ENCODE results near the gene OR2AE1. TPM values are rescaled to one million over a fixed set of nuclear protein-coding genes. Genes with fewer than 3 reads are reported as not detected.

OR2AE1 gene
- total and polyA plus RNA-seq, 9 of the 15 experiments (the other 6 are each of a cell fraction or from before 2014, with no cell fraction given) = 0.27 TPM; not detected in 8

GRCh38 chr7:99833289-99833877 lies 43.5 kb downstream of the OR2AE1 start (continued):
- TF ChIP-seq ZBTB40 (IDR thresholded peaks at IDR 0.05) (no peak; the same call in 1 of the 2 replicates), ZBTB40 (CRISPR knock-in tag; IDR thresholded peaks at IDR 0.05) (no peak), CBX1 (IDR thresholded peaks at IDR 0.05; ENCODE audit: low read depth) (no peak), ZNF12 (CRISPR knock-in tag; IDR thresholded peaks at IDR 0.05) (no peak), USF1 (CRISPR knock-in tag; IDR thresholded peaks at IDR 0.05) (no peak), NFXL1 (CRISPR knock-in tag; IDR thresholded peaks at IDR 0.05) (no peak), CCAR2 (IDR thresholded peaks at IDR 0.05; ENCODE audit: low read depth, low read length) (no peak)
- TF ChIP-seq, protein P1, sequence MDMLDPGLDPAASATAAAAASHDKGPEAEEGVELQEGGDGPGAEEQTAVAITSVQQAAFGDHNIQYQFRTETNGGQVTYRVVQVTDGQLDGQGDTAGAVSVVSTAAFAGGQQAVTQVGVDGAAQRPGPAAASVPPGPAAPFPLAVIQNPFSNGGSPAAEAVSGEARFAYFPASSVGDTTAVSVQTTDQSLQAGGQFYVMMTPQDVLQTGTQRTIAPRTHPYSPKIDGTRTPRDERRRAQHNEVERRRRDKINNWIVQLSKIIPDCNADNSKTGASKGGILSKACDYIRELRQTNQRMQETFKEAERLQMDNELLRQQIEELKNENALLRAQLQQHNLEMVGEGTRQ (CRISPR knock-in tag; IDR thresholded peaks at IDR 0.05) = no peak
- TF ChIP-seq, protein P2, sequence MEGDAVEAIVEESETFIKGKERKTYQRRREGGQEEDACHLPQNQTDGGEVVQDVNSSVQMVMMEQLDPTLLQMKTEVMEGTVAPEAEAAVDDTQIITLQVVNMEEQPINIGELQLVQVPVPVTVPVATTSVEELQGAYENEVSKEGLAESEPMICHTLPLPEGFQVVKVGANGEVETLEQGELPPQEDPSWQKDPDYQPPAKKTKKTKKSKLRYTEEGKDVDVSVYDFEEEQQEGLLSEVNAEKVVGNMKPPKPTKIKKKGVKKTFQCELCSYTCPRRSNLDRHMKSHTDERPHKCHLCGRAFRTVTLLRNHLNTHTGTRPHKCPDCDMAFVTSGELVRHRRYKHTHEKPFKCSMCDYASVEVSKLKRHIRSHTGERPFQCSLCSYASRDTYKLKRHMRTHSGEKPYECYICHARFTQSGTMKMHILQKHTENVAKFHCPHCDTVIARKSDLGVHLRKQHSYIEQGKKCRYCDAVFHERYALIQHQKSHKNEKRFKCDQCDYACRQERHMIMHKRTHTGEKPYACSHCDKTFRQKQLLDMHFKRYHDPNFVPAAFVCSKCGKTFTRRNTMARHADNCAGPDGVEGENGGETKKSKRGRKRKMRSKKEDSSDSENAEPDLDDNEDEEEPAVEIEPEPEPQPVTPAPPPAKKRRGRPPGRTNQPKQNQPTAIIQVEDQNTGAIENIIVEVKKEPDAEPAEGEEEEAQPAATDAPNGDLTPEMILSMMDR (IDR thresholded peaks at IDR 0.05 in 2 of 3, conservative IDR thresholded peaks at IDR 0.05 in 1 of 3; ENCODE audit: insufficient read depth in 2 of 3, low read depth in 1 of 3, low read length in 3 of 3) = no peak
- TF ChIP-seq, protein P3, sequence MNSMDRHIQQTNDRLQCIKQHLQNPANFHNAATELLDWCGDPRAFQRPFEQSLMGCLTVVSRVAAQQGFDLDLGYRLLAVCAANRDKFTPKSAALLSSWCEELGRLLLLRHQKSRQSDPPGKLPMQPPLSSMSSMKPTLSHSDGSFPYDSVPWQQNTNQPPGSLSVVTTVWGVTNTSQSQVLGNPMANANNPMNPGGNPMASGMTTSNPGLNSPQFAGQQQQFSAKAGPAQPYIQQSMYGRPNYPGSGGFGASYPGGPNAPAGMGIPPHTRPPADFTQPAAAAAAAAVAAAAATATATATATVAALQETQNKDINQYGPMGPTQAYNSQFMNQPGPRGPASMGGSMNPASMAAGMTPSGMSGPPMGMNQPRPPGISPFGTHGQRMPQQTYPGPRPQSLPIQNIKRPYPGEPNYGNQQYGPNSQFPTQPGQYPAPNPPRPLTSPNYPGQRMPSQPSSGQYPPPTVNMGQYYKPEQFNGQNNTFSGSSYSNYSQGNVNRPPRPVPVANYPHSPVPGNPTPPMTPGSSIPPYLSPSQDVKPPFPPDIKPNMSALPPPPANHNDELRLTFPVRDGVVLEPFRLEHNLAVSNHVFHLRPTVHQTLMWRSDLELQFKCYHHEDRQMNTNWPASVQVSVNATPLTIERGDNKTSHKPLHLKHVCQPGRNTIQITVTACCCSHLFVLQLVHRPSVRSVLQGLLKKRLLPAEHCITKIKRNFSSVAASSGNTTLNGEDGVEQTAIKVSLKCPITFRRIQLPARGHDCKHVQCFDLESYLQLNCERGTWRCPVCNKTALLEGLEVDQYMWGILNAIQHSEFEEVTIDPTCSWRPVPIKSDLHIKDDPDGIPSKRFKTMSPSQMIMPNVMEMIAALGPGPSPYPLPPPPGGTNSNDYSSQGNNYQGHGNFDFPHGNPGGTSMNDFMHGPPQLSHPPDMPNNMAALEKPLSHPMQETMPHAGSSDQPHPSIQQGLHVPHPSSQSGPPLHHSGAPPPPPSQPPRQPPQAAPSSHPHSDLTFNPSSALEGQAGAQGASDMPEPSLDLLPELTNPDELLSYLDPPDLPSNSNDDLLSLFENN (IDR thresholded peaks at IDR 0.05; ENCODE audit: low read depth in 2 of 2, low read length in 2 of 2) = peak in 1 of 2 experiments; percentile 89; a peak in 2 of 4 replicates

Measured in K562 (cell line).